Measurements from ENCODE around the gene MECR. TPM values are rescaled to one million over a fixed set of nuclear protein-coding genes. Genes with fewer than 3 reads are reported as not detected.

MECR gene
- polyA plus RNA-seq, 1 of the 3 experiments (the other 2 are of a cell fraction): 38.3 TPM

- H3K79me2 ChIP-seq (ENCODE audit: insufficient read depth): no peaks in the 10 kb centered on the region
- H3K4me3 ChIP-seq (ENCODE audit: low read depth in 2 of 2, low read length in 1 of 2): no peak overlapping the region
- no peaks in the 10 kb centered on the region for H3K27me3 ChIP-seq (ENCODE audit: insufficient read depth)
- H2AFZ ChIP-seq (ENCODE audit: low read depth): no peak overlapping the region
- H3F3A ChIP-seq (replicated peaks; ENCODE audit: insufficient read depth): no peaks in the 10 kb centered on the region
- H3K9me3 ChIP-seq: no peaks in the 10 kb centered on the region
- H3K36me3 ChIP-seq (replicated peaks in 1 of 2; ENCODE audit: control insufficient read depth in 1 of 2, insufficient read depth in 2 of 2, low read length in 1 of 2): no peaks in the 10 kb centered on the region
- H3K27ac ChIP-seq (ENCODE audit: low read depth in 2 of 2, low read length in 1 of 2): no peak overlapping the region
- 83% methylated on average over 3 of the region's 8 CpGs for WGBS (ENCODE audit: low lambda C conversion rate)
- no peak for DNase-seq
- ChIA-PET CTCF (interaction anchor here (0.7 to 1.1 kb wide), 3 partner anchors 19 to 1129 kb away, joined by 3 to 4 read pairs (median 4); no protein-coding TSS in a partner anchor), POLR2A (interaction anchor here (1.1 kb wide), 1 partner anchor 9 kb away, joined by 3 read pairs; no protein-coding TSS in a partner anchor)
- peaks cover 5 to 37% of the 10 kb centered on the region in 2 experiments; a peak in 2 of 4 replicates for H3K4me1 ChIP-seq (ENCODE audit: control insufficient read depth in 1 of 2, insufficient read depth in 2 of 2, low read depth in 1 of 2, low read length in 1 of 2)
- no peaks in the 10 kb centered on the region for H4K20me1 ChIP-seq (ENCODE audit: insufficient read depth)
- no peak overlapping the region for H3K9ac ChIP-seq
- TF ChIP-seq MAX (IDR thresholded peaks at IDR 0.05; ENCODE audit: low read depth): no peak
- no peak for TF ChIP-seq CTCF (IDR thresholded peaks at IDR 0.05)
- TF ChIP-seq POLR2AphosphoS5 (IDR thresholded peaks at IDR 0.05; ENCODE audit: low read depth, low read length): no peak
- no peak for TF ChIP-seq RAD21 (IDR thresholded peaks at IDR 0.05; ENCODE audit: low read length)
- TF ChIP-seq ZBTB33 (IDR thresholded peaks at IDR 0.05; ENCODE audit: borderline replicate concordance, low read depth): no peak
- TF ChIP-seq FOXM1 (IDR thresholded peaks at IDR 0.05; ENCODE audit: low read depth): no peak
- no peak for TF ChIP-seq MXI1 (IDR thresholded peaks at IDR 0.05; ENCODE audit: low read depth, low read length)
- no peak for TF ChIP-seq EZH2phosphoT487 (IDR thresholded peaks at IDR 0.05; ENCODE audit: borderline replicate concordance, low read depth)
- TF ChIP-seq GABPA (IDR thresholded peaks at IDR 0.05; ENCODE audit: low read depth): no peak
- TF ChIP-seq ELF1 (IDR thresholded peaks at IDR 0.05): no peak
- TF ChIP-seq FOSL2 (IDR thresholded peaks at IDR 0.05; ENCODE audit: borderline replicate concordance, low read depth): no peak
- no peak for TF ChIP-seq SIN3A (IDR thresholded peaks at IDR 0.05; ENCODE audit: borderline replicate concordance, low read depth, low read length)
- TF ChIP-seq USF1 (IDR thresholded peaks at IDR 0.05; ENCODE audit: borderline replicate concordance, low read depth): no peak
- no peak for TF ChIP-seq EP300 (IDR thresholded peaks at IDR 0.05; ENCODE audit: borderline replicate concordance in 1 of 2, low read depth in 1 of 2, low read length in 1 of 2)
- TF ChIP-seq RXRA (IDR thresholded peaks at IDR 0.05; ENCODE audit: borderline replicate concordance, low read depth): no peak
- TF ChIP-seq CHD2 (IDR thresholded peaks at IDR 0.05; ENCODE audit: low read length, partially characterized antibody): no peak
- no peak for TF ChIP-seq JUND (IDR thresholded peaks at IDR 0.05)
- no peak overlapping the region for H3K4me2 ChIP-seq
- no peaks in the 10 kb centered on the region for H3K9me2 ChIP-seq
These were observed 20.7 kb upstream of the MECR start for GRCh38 chr1:29251164-29252124.
